Gastroesophageal sphincter (tissue), 4 donors: ENCODE data around the gene AK5. TPM values are rescaled to one million over a fixed set of nuclear protein-coding genes. Genes with fewer than 3 reads are reported as not detected.
"Not testable (repeated sequence)": the region's sequence is repeated elsewhere in the genome, so short reads cannot be mapped to it uniquely, and the experiment has no call there.

Source experiments
- ATAC-seq: fragments of 150-250 bp; one replicate; pipeline ENCODE4 v1.9.1; 2016; ENCODE audit warnings: mild to moderate bottlenecking, moderate library complexity
- H3K27ac ChIP-seq, 4 donors: fragments of 200-600 bp; sonication (generic) in 3 of 4; 1 replicate in 3 of 4; 2 replicates in 1 of 4; pipeline ENCODE4 v1.5.1; 2016 to 2019
- H3K27me3 ChIP-seq: fragments of 200-600 bp; sonication (generic); one replicate; pipeline ENCODE4 v1.5.1; 2019
- H3K36me3 ChIP-seq, 2 donors: fragments of 200-600 bp; sonication (generic); one replicate each; pipeline ENCODE4 v1.5.1; 2019; ENCODE audit warnings: control low read depth in 1 of 2
- H3K4me1 ChIP-seq, 3 donors: fragments of 200-600 bp; sonication (generic); 1 replicate in 2 of 3; 2 replicates in 1 of 3; pipeline ENCODE4 v1.5.1; 2016 to 2019; ENCODE audit warnings: control low read depth in 2 of 3
- H3K4me3 ChIP-seq, 2 donors: fragments of 200-600 bp; sonication (generic); one replicate each; pipeline ENCODE4 v1.5.1; 2019; ENCODE audit warnings: mild to moderate bottlenecking in 1 of 2, moderate library complexity in 1 of 2
- H3K9me3 ChIP-seq, 3 donors: fragments of 200-600 bp; sonication (generic); one replicate each; pipeline ENCODE4 v1.5.1; 2017 to 2019; ENCODE audit warnings: control low read depth in 2 of 3
- CTCF ChIP-seq, 4 experiments: fragments of 200-600 bp in 2 of 4; fragments of 450-650 bp in 2 of 4; sonication (generic) in 1 of 4; IDR thresholded peaks; one replicate each; pipeline ENCODE4 v1.5.1; 2017 to 2019; ENCODE audit warnings: antibody characterized with exemption in 4 of 4, mild to moderate bottlenecking in 2 of 4, moderate library complexity in 2 of 4
- EP300 ChIP-seq: sonication (generic); formaldehyde crosslinking; IDR thresholded peaks from one replicate; pipeline ENCODE4 v1.6.1; 2017; ENCODE audit warnings: antibody characterized with exemption, mild to moderate bottlenecking
- POLR2A ChIP-seq, 2 donors: fragments of 450-650 bp; IDR thresholded peaks; one replicate each; pipeline ENCODE4 v1.6.1; 2017; ENCODE audit warnings: antibody characterized with exemption in 2 of 2, mild to moderate bottlenecking in 2 of 2, moderate library complexity in 1 of 2
- POLR2AphosphoS5 ChIP-seq: sonication (generic); formaldehyde crosslinking; IDR thresholded peaks from one replicate; pipeline ENCODE4 v1.6.1; 2017; ENCODE audit warnings: antibody characterized with exemption
- WGBS, 2 donors: methylation state at CpG; one replicate each; pipeline ENCODE4 v1.1.5; 2018; ENCODE audit warnings: low coverage in 1 of 2; 5-methylcytosine and 5-hydroxymethylcytosine counted together
- total RNA-seq, 4 donors: library from RNA; depleted of rRNA; stranded (reverse); fragments of >200 nt; gene quantifications; one replicate each; pipeline ENCODE4 v1.1.0, GENCODE V29; 2016

Gene AK5
- total RNA-seq, 4 donors from 2014 or later: 0.67 to 5.3 (median 2.7) TPM

GRCh38 chr1:77413541-77414335, 131.9 kb downstream of the AK5 start:
- WGBS, 2 donors: 77 to 81% methylated on average over 6 to 7 of the region's 7 CpGs
- Histone ChIP-seq H3K27ac (no peak overlapping the region), H3K36me3 (no peaks in the 10 kb centered on the region), H3K4me3 (no peak overlapping the region), H3K27me3 (no peaks in the 10 kb centered on the region), H3K4me1 (no peaks in the 10 kb centered on the region), H3K9me3 (no peaks in the 10 kb centered on the region)
- no peak for TF ChIP-seq EP300
- no peak for TF ChIP-seq POLR2AphosphoS5
- no peak for ATAC-seq

- TF ChIP-seq POLR2A (IDR thresholded peaks at IDR 0.05) (no peak), CTCF (IDR thresholded peaks at IDR 0.05) (no peak), EP300 (no peak), POLR2AphosphoS5 (no peak)
- 69 to 100% methylated on average over 3 of the region's 4 CpGs for WGBS, 2 donors
- H3K4me3 ChIP-seq: no peak overlapping the region
- H3K4me1 ChIP-seq: no peaks in the 10 kb centered on the region
- no peak for ATAC-seq
- no peaks in the 10 kb centered on the region for H3K27me3 ChIP-seq
- H3K9me3 ChIP-seq: no peaks in the 10 kb centered on the region
- H3K27ac ChIP-seq: no peak overlapping the region
- H3K36me3 ChIP-seq: no peaks in the 10 kb centered on the region
Measured at GRCh38 chr1:77415579-77415978, 133.8 kb downstream of the AK5 start.

- WGBS, 2 donors: 82 to 84% methylated on average over 5 of the region's 5 CpGs
- no peak overlapping the region for H3K27ac ChIP-seq
- no peak for ATAC-seq
- no peaks in the 10 kb centered on the region for H3K9me3 ChIP-seq
- H3K36me3 ChIP-seq: no peaks in the 10 kb centered on the region
- no peaks in the 10 kb centered on the region for H3K27me3 ChIP-seq
- TF ChIP-seq POLR2A (IDR thresholded peaks at IDR 0.05) (no peak), EP300 (no peak), CTCF (IDR thresholded peaks at IDR 0.05) (no peak), POLR2AphosphoS5 (no peak)
- no peak overlapping the region for H3K4me3 ChIP-seq
- H3K4me1 ChIP-seq: no peaks in the 10 kb centered on the region
Measured at GRCh38 chr1:77416692-77417450, 135.1 kb downstream of the AK5 start.

GRCh38 chr1:77418055-77418454, 136.2 kb downstream of the AK5 start:
- not testable (repeated sequence) for H3K27me3 ChIP-seq, ATAC-seq, H3K27ac ChIP-seq, H3K36me3 ChIP-seq, H3K4me3 ChIP-seq, H3K4me1 ChIP-seq, H3K9me3 ChIP-seq
- 100% methylated on average over 3 of the region's 3 CpGs; no CpG with 5 or more reads in 1 of the 2 donors for WGBS, 2 donors

- H3K4me3 ChIP-seq: no peak overlapping the region
- H3K4me1 ChIP-seq: no peaks in the 10 kb centered on the region
- TF ChIP-seq POLR2AphosphoS5: no peak
- peaks cover 0 to 5% (median 0%) of the 10 kb centered on the region in 3 donors for H3K9me3 ChIP-seq
- no peak for ATAC-seq
- WGBS, 2 donors: 72 to 81% methylated on average over 3 of the region's 3 CpGs
- no peaks in the 10 kb centered on the region for H3K36me3 ChIP-seq
- no peak overlapping the region for H3K27ac ChIP-seq
- H3K27me3 ChIP-seq: no peaks in the 10 kb centered on the region
Measured at GRCh38 chr1:77421504-77422233, 139.8 kb downstream of the AK5 start.

GRCh38 chr1:77424236-77424635, 142.4 kb downstream of the AK5 start:
- H3K4me1 ChIP-seq: no peaks in the 10 kb centered on the region
- H3K4me3 ChIP-seq: no peak overlapping the region
- H3K27me3 ChIP-seq: no peaks in the 10 kb centered on the region
- no peak overlapping the region for H3K27ac ChIP-seq
- ATAC-seq: no peak
- no peak for TF ChIP-seq POLR2AphosphoS5
- TF ChIP-seq CTCF (IDR thresholded peaks at IDR 0.05): no peak
- no peaks in the 10 kb centered on the region for H3K36me3 ChIP-seq
- peaks cover 0 to 15% (median 0%) of the 10 kb centered on the region in 3 donors for H3K9me3 ChIP-seq
